ENCODE results near the gene ARGLU1.
"Not testable (repeated sequence)": the region's sequence is repeated elsewhere in the genome, so short reads cannot be mapped to it uniquely, and the experiment has no call there.

Gene ARGLU1

GRCh38 chr13:106567474-106568298 lies at the start of gene ARGLU1:
ARGLU1 (minus strand) TSS chr13:106568137; CDS start chr13:106567919, 218 bp downstream.
- DNase-seq = peak; percentile 97

GRCh38 chr13:106617561-106617960 lies 49.6 kb upstream of the ARGLU1 start:
- no peak for DNase-seq

GRCh38 chr13:106616729-106617128 lies 48.8 kb upstream of the ARGLU1 start:
- DNase-seq = no peak

- DNase-seq = no peak
Measured at GRCh38 chr13:106614874-106615273, 46.9 kb upstream of the ARGLU1 start.

- DNase-seq = peak; percentile 83
Measured at GRCh38 chr13:106612688-106613087, 44.8 kb upstream of the ARGLU1 start.

GRCh38 chr13:106610486-106610885 lies 42.5 kb upstream of the ARGLU1 start:
- no peak for DNase-seq

GRCh38 chr13:106609116-106609515 lies 41.2 kb upstream of the ARGLU1 start:
- DNase-seq = no peak

GRCh38 chr13:106603546-106603945 lies 35.6 kb upstream of the ARGLU1 start:
- DNase-seq = no peak

- no peak for DNase-seq
Measured at GRCh38 chr13:106602178-106602577, 34.2 kb upstream of the ARGLU1 start.

GRCh38 chr13:106601489-106601888 lies 33.6 kb upstream of the ARGLU1 start:
- DNase-seq = no peak

GRCh38 chr13:106600798-106601135 lies 32.8 kb upstream of the ARGLU1 start:
- not testable (repeated sequence) for DNase-seq

- DNase-seq = peak; percentile 77
Measured at GRCh38 chr13:106599875-106600797, 32.2 kb upstream of the ARGLU1 start.

- no peak for DNase-seq
Measured at GRCh38 chr13:106597749-106598395, 29.9 kb upstream of the ARGLU1 start.

GRCh38 chr13:106597186-106597585 lies 29.2 kb upstream of the ARGLU1 start:
- no peak for DNase-seq

- DNase-seq = no peak
Measured at GRCh38 chr13:106596275-106596937, 28.5 kb upstream of the ARGLU1 start.

GRCh38 chr13:106595625-106596024 lies 27.7 kb upstream of the ARGLU1 start:
- DNase-seq = no peak

GRCh38 chr13:106594980-106595379 lies 27.0 kb upstream of the ARGLU1 start:
- DNase-seq = peak; percentile 32

- DNase-seq = peak; percentile 33
Measured at GRCh38 chr13:106593132-106593531, 25.2 kb upstream of the ARGLU1 start.

- DNase-seq = no peak
Measured at GRCh38 chr13:106591299-106591698, 23.4 kb upstream of the ARGLU1 start.

GRCh38 chr13:106589716-106590115 lies 21.8 kb upstream of the ARGLU1 start:
- no peak for DNase-seq

GRCh38 chr13:106588367-106588766 lies 20.4 kb upstream of the ARGLU1 start:
- DNase-seq = no peak

- no peak for DNase-seq
Measured at GRCh38 chr13:106587787-106588186, 19.9 kb upstream of the ARGLU1 start.
